Adrenal gland (tissue), 5 donors: ENCODE measurements around the gene GMPS.

Source experiments
- CTCF ChIP-seq, 6 experiments: fragments of 450-650 bp in 4 of 6; fragments of 200-600 bp in 2 of 6; sonication (generic) in 1 of 6; IDR thresholded peaks; 1 replicate in 5 of 6; 2 replicates in 1 of 6; pipeline versions ENCODE4 v1.5.1 to v1.8.0; 2016 to 2021; ENCODE audit warnings: antibody characterized with exemption in 6 of 6, mild to moderate bottlenecking in 2 of 6, moderate library complexity in 1 of 6
- POLR2A ChIP-seq, 2 donors: fragments of 450-650 bp; IDR thresholded peaks; one replicate each; pipeline ENCODE4 v1.6.1; 2017; ENCODE audit warnings: antibody characterized with exemption in 2 of 2, mild to moderate bottlenecking in 2 of 2, moderate library complexity in 1 of 2
- donor health status: DM: no; HTN: no; CAD: no.

- TF ChIP-seq CTCF (IDR thresholded peaks at IDR 0.05), result no peak
- peak in 1 of 2 donors; percentile 39 for TF ChIP-seq POLR2A (IDR thresholded peaks at IDR 0.05)
These were observed 695 bp downstream of the GMPS start for GRCh38 chr3:155870945-155871745.
